Aorta (tissue), 5 donors: ENCODE data around the gene ERCC4. TPM values are rescaled to one million over a fixed set of nuclear protein-coding genes. Genes with fewer than 3 reads are reported as not detected.
A peak's percentile ranks its signal among the peaks of the same experiment; 100 is the strongest.

Experiments used
- ATAC-seq: fragments of 200-7000 bp; cut with Tn5 transposase; one replicate; pipeline ENCODE4 v1.9.1; 2022; ENCODE audit warnings: moderate library complexity; ENCODE audit not compliant: low FRiP score
- DNase-seq, 2 donors: peaks; one replicate each; pipeline ENCODE4 v3.0.0-alpha.2; 2020
- H3K27ac ChIP-seq, 2 donors: one replicate each; pipeline ENCODE4 v1.5.1; 2013; ENCODE audit warnings: low read length in 2 of 2, mild to moderate bottlenecking in 2 of 2, moderate library complexity in 2 of 2, control low read depth in 1 of 2, inconsistent platforms in 1 of 2, low read depth in 1 of 2
- H3K27me3 ChIP-seq, 2 donors: one replicate each; pipeline ENCODE4 v1.6.1; 2013; ENCODE audit warnings: control low read depth in 1 of 2, low read length in 1 of 2, mild to moderate bottlenecking in 1 of 2, moderate library complexity in 1 of 2; ENCODE audit not compliant: insufficient read depth in 2 of 2, control insufficient read depth in 1 of 2
- H3K36me3 ChIP-seq, 2 donors: one replicate each; pipeline ENCODE4 v1.6.1; 2013; ENCODE audit warnings: control low read depth in 1 of 2, low read length in 1 of 2, mild to moderate bottlenecking in 1 of 2; ENCODE audit not compliant: insufficient read depth in 2 of 2, control insufficient read depth in 1 of 2
- H3K4me1 ChIP-seq, 2 donors: one replicate each; pipeline ENCODE4 v1.6.1; 2013; ENCODE audit warnings: low read length in 2 of 2, control low read depth in 1 of 2, mild to moderate bottlenecking in 1 of 2, moderate library complexity in 1 of 2; ENCODE audit not compliant: insufficient read depth in 2 of 2, control insufficient read depth in 1 of 2
- H3K4me3 ChIP-seq, 2 donors: one replicate each; pipeline ENCODE4 v1.5.1; 2013; ENCODE audit warnings: low read length in 2 of 2, control low read depth in 1 of 2, mild to moderate bottlenecking in 1 of 2
- H3K9me3 ChIP-seq: one replicate; pipeline ENCODE4 v1.6.1; 2013; ENCODE audit warnings: mild to moderate bottlenecking, low read length; ENCODE audit not compliant: control insufficient read depth
- WGBS, 2 donors: extraction: QIAGEN DNeasy Blood & Tissue Kit; methylation state at CpG; one replicate each; pipeline ENCODE4 v1.1.7; 2013; 5-methylcytosine and 5-hydroxymethylcytosine counted together
- intact Hi-C, 2 donors: fragments of 100-400 bp; cut with DNase I; formaldehyde crosslinking; loops; one replicate each; pipeline versions ENCODE4 v1.14.2 to v1.15.0; 2022
- polyA plus RNA-seq, 2 donors: library from polyadenylated mRNA; stranded (reverse); fragments of 200-250 nt; gene quantifications; one replicate each; pipeline ENCODE4 v1.2.3, GENCODE V29; 2013
- total RNA-seq, 2 donors: library from RNA; stranded (reverse); fragmentation: NEBNext Ultra II Directional; extraction: Animal tissue kit (Norgen Biotek cat#: 25700); gene quantifications; one replicate each; pipeline ENCODE4 v1.2.1, GENCODE V29; 2021
- donor health status: healthy with polysubstance abuse.
- donor health status: Bipolar disorder and iron deficiency.
- donor health status: DM: no; HTN: no; CAD: no.
- donor health status: DM: no; HTN: no; CAD: no.
- donor health status: DM: yes; HTN: yes; CAD: no.

Gene ERCC4
- total and polyA plus RNA-seq, 4 donors: 2.2 to 14.0 (median 7.7) TPM

DNA sequence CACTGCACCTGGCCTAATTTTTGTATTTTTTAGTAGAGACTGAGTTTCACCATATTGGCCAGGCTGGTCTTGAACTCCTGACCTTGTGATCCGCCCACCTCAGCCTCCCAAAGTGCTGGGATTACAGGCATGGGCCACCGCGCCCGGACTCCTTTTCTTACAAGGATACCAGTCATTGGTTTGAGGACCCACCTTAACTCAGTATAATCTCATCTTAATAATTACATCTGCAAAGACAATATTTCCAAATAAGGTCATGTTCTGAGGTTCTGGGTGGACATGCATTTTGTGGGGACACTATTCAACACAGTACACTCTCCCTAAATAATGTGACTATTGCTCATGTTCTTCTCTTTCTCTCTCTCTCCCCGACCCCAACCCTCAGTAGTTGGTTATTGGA lies 63.7 kb downstream of the ERCC4 start:
- Histone ChIP-seq H3K4me3 (no peak overlapping the region), H3K36me3 (no peaks in the 10 kb centered on the region), H3K27ac (no peak overlapping the region), H3K4me1 (no peaks in the 10 kb centered on the region), H3K27me3 (no peaks in the 10 kb centered on the region), H3K9me3 (peaks cover 2% of the 10 kb centered on the region)
- ATAC-seq: no peak
- no peak for DNase-seq
- intact Hi-C loops: no loop called here
- WGBS, 2 donors: 75 to 84% methylated on average over 5 of the region's 5 CpGs

DNA sequence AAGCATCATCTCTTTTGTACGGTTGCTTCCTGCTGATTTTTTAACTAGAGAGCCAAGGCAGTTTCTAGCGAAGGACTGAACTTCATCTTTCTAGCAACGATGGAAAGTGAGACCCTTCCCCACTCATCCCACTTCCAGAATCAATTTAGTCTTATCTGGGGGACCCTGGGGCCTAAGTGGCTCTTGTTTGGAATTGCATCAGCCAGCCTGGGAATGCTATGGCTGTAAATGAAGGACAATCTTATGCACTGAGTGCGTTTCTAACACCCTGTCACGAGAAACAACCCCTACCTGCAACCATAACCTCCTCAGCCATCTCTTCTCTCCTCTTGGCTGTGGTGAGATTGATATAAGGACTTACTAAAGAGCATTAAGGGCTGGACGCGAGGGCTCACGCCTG lies 64.8 kb downstream of the ERCC4 start:
- Histone ChIP-seq H3K27ac (no peak overlapping the region), H3K27me3 (no peaks in the 10 kb centered on the region), H3K9me3 (peaks cover 2% of the 10 kb centered on the region), H3K4me3 (no peak overlapping the region), H3K4me1 (no peaks in the 10 kb centered on the region), H3K36me3 (no peaks in the 10 kb centered on the region)
- DNase-seq: no peak
- intact Hi-C loops: no loop called here
- ATAC-seq: no peak
- WGBS, 2 donors: 88 to 89% methylated on average over 8 of the region's 8 CpGs

DNA sequence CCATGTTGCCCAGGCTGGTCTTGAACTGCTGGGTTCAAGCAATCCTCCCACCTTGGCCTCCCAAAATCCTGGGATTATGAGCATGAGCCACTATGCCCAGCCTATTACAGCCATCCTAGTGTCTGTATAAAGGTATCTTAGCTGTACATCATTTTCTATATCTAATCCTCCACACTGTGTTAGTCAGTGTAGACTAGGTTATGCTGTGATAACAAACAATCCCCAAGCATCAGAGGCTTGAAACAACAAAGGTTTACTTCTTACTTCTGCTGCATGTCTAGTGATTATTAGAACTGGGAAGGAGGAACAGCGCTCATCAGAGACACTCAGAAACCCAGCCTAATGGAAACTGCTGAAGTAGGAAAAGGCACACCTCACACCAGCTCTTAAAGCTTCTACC lies 68.1 kb downstream of the ERCC4 start:
- Histone ChIP-seq H3K4me3 (no peak overlapping the region), H3K36me3 (no peaks in the 10 kb centered on the region), H3K9me3 (no peaks in the 10 kb centered on the region), H3K27ac (no peak overlapping the region), H3K4me1 (no peaks in the 10 kb centered on the region), H3K27me3 (no peaks in the 10 kb centered on the region)
- ATAC-seq (no peak), DNase-seq (no peak)
- WGBS, 2 donors: 97 to 100% methylated on average over 1 of the region's 1 CpG
- intact Hi-C loops: no loop called here

DNA sequence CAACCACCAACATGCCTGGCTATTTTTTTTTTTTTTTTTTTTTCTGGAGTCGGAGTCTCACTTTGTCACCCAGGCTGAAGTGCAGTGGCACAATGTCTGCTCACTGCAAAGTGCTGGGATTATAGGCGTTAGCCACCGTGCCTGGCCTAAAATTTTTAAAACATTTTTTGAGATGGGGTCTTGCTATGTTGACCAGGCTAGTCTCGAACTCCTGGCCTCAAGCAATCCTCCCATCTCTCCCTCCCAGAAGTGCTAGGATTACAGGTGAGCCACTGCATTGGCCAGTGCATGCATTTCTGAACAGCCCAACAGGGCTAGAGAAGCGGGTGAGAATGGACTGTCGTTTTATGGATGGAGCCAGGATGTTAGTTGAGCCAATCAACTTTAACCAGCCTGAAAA lies 72.4 kb downstream of the ERCC4 start:
- Histone ChIP-seq H3K27me3 (no peaks in the 10 kb centered on the region), H3K36me3 (no peaks in the 10 kb centered on the region), H3K27ac (no peak overlapping the region), H3K4me3 (no peak overlapping the region), H3K9me3 (no peaks in the 10 kb centered on the region), H3K4me1 (peaks cover 3 to 5% of the 10 kb centered on the region in 2 donors)
- intact Hi-C loops: no loop called here
- DNase-seq: no peak
- 90 to 96% methylated on average over 6 of the region's 6 CpGs for WGBS, 2 donors
- ATAC-seq: no peak

DNA sequence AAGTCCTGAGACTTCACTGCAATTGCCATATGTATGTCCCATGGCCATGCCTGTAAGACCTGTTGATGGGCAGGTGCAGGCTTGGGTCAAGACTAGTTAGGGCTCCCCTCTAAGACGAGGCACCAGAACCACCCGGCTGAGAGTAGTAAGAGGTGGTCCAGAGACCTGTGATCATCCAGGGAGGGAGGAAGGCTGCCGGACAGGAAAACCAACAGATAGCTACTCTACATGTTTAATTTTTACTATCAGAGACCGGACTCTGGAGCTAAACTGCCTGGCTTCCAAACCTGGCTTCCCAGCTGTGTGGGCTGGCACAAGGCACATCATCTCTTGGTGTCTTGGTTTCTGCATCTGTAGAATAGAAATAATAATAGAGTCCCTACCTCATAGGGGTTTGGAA lies 73.0 kb downstream of the ERCC4 start:
- Histone ChIP-seq H3K27ac (no peak overlapping the region), H3K4me1 (peaks cover 3 to 5% of the 10 kb centered on the region in 2 donors), H3K9me3 (no peaks in the 10 kb centered on the region), H3K4me3 (no peak overlapping the region), H3K27me3 (no peaks in the 10 kb centered on the region), H3K36me3 (no peaks in the 10 kb centered on the region)
- intact Hi-C loops: no loop called here
- ATAC-seq (no peak), DNase-seq (peak in 1 of 2 donors; percentile 23)
- 92 to 95% methylated on average over 4 of the region's 4 CpGs for WGBS, 2 donors

DNA sequence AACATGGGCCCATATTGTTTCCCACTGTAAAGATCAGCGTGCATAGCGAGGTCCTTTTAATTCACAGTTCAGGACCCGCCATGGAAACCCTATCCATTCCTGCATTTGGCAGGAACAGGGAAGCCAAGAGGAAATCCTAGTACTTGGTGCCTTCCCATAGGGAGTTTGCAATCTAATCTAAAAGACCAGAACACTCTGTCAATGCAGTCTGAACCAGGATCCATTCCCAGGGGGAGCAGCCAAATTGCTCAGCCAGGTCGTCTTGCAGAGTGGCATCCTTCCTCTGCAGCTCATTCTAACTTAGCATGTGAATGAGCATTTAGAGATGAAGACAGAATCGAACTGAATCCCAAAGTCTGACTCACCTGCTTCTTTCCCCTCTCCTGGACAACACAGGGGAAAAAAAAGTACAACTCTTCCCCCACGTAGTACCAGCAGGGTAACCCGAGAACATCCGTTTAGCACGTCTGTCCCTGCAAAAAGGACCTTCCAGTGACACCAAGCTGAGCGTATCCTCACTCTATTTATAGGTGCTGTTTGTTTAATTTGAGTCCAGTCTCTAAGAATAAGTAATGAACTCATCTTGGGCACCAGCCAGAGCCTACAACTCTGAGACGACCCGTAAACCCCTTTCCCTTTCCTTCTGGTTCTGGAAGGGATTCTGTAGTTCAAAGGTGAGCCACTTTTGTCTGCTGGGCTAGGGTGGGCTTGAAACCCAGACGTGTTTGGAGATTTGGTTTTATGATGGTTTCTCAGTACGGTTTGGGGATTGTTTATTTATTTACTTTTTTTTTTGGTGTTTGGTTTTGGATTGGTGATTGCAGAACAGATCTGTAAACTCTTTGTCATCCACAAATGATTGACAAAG lies 74.5 kb downstream of the ERCC4 start:
- DNase-seq (peak in 1 of 2 donors; percentile 26), ATAC-seq (no peak)
- H3K4me3 ChIP-seq: no peak overlapping the region
- intact Hi-C loops: no loop called here
- H3K4me1 ChIP-seq: peaks cover 3 to 5% of the 10 kb centered on the region in 2 donors
- no peaks in the 10 kb centered on the region for H3K27me3 ChIP-seq
- no peaks in the 10 kb centered on the region for H3K9me3 ChIP-seq
- H3K36me3 ChIP-seq: no peaks in the 10 kb centered on the region
- no peak overlapping the region for H3K27ac ChIP-seq
- 23 to 26% methylated on average over 14 of the region's 14 CpGs for WGBS, 2 donors

DNA sequence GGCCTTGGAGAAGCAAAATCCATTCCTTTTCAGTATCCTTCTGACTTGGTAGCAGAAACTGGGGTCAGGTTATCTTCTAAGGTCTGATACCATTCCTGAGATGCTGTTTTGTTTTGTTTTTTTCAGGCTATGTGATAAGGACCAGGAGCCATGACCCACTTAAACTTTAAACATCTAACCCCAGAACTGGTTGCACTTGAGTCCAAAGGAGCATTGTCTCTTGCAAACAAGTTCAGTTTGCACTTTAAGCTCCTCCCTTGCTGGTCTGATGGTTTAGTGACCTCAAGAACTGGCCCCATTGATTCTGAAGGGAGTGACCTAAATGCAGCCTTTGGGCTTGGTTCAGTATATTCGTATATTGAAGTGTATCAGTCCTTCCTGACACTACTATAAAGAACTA lies 75.2 kb downstream of the ERCC4 start:
- Histone ChIP-seq H3K27ac (no peak overlapping the region), H3K9me3 (no peaks in the 10 kb centered on the region), H3K4me1 (peaks cover 3 to 5% of the 10 kb centered on the region in 2 donors), H3K27me3 (no peaks in the 10 kb centered on the region), H3K4me3 (no peak overlapping the region), H3K36me3 (no peaks in the 10 kb centered on the region)
- WGBS, 2 donors: 87 to 88% methylated on average over 1 of the region's 1 CpG
- DNase-seq (no peak), ATAC-seq (no peak)
- intact Hi-C loops: no loop called here

DNA sequence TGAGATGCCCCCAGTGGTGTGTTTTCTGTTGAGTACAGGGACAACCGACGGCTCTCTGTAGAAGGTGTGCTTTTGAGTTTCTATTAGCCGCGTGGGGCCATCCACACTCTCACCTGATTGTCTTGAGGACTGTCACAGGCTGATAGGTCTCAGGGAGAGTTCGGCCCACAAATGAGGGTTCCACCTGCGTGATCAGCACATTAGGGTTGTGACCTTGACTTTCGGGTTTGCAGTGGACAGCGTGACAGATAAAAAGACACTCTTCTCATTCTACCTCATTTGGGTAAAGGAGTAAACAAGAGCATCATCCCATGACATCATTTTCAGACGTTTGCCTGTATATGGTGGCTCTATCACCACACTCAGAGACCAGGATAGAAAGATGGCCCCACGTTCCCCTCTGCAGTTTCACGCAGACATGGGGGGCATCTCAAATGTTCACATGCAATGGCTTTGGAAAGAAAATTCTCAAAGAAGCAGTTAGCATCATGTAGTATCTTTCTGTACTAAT lies 76.9 kb downstream of the ERCC4 start:
- H3K4me3 ChIP-seq: no peak overlapping the region
- H3K27me3 ChIP-seq: no peaks in the 10 kb centered on the region
- peaks cover 3 to 5% of the 10 kb centered on the region in 2 donors for H3K4me1 ChIP-seq
- no peak overlapping the region for H3K27ac ChIP-seq
- H3K9me3 ChIP-seq: no peaks in the 10 kb centered on the region
- intact Hi-C loops: no loop called here
- WGBS, 2 donors: 71 to 83% methylated on average over 11 of the region's 11 CpGs
- no peak for ATAC-seq
- no peak for DNase-seq
- no peaks in the 10 kb centered on the region for H3K36me3 ChIP-seq

DNA sequence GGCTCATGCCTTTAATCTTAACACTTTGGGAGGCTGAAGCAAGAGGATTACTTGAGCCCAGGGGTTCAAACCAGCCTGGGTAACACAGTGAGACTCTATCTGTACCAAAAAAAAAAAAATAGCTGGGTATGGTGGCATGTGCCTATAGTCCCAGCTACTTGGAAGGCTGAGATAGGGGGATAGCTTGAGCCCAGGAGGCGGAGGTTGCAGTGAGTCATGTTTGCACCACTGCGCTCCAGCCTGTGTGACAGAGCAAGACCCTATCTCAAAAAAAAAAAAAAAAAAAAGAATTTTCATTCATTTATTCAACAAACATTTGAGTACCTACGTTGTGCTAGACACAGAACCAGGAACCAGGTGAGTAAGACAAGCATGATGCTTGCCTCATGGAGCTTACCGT lies 77.6 kb downstream of the ERCC4 start:
- intact Hi-C loops: no loop called here

More for the DNA sequence above, 77.6 kb downstream of the ERCC4 start:
- DNase-seq (no peak), ATAC-seq (no peak)
- H3K27ac ChIP-seq: no peak overlapping the region
- H3K9me3 ChIP-seq: no peaks in the 10 kb centered on the region
- H3K27me3 ChIP-seq: no peaks in the 10 kb centered on the region
- H3K4me1 ChIP-seq: peaks cover 3 to 5% of the 10 kb centered on the region in 2 donors
- H3K36me3 ChIP-seq: no peaks in the 10 kb centered on the region
- WGBS, 2 donors: 40 to 43% methylated on average over 4 of the region's 4 CpGs
- no peak overlapping the region for H3K4me3 ChIP-seq
